Hepatocyte (in vitro differentiated cells): Measurements from ENCODE around the gene RASGRF1. TPM values are rescaled to one million over a fixed set of nuclear protein-coding genes. Genes with fewer than 3 reads are reported as not detected.

Experiments
- DNase-seq: peaks from one replicate; pipeline ENCODE4 v3.0.0-alpha.2; 2016; ENCODE audit warnings: low spot score
- H2AFZ ChIP-seq: fragments of 200-600 bp; sonication (generic); 2 replicates; pipeline ENCODE4 v1.6.0; 2016; ENCODE audit warnings: antibody characterized with exemption, mild to moderate bottlenecking
- H3K27ac ChIP-seq: fragments of 200-600 bp; sonication (generic); 2 replicates; pipeline ENCODE4 v1.5.1; 2016; ENCODE audit warnings: mild to moderate bottlenecking
- H3K27me3 ChIP-seq: fragments of 200-600 bp; sonication (generic); 2 replicates; pipeline ENCODE4 v1.6.1; 2016
- H3K36me3 ChIP-seq: fragments of 200-600 bp; sonication (generic); replicated peaks from 2 replicates; pipeline ENCODE4 v1.5.1; 2016; ENCODE audit warnings: low read depth; ENCODE audit not compliant: insufficient read depth
- H3K4me1 ChIP-seq: fragments of 200-600 bp; sonication (generic); 2 replicates; pipeline ENCODE4 v1.5.1; 2016; ENCODE audit warnings: mild to moderate bottlenecking, moderate library complexity; ENCODE audit not compliant: insufficient read depth
- H3K4me2 ChIP-seq: fragments of 200-600 bp; sonication (generic); 2 replicates; pipeline ENCODE4 v1.6.0; 2016
- H3K4me3 ChIP-seq: fragments of 200-600 bp; sonication (generic); 2 replicates; pipeline ENCODE4 v1.5.1; 2016; ENCODE audit warnings: mild to moderate bottlenecking
- H3K79me2 ChIP-seq: fragments of 200-600 bp; sonication (generic); 2 replicates; pipeline ENCODE4 v1.6.0; 2017; ENCODE audit warnings: mild to moderate bottlenecking
- H3K9me2 ChIP-seq: fragments of 200-600 bp; sonication (generic); replicated peaks from 2 replicates; pipeline ENCODE4 v1.6.0; 2017; ENCODE audit warnings: mild to moderate bottlenecking; ENCODE audit not compliant: insufficient read depth
- H3K9me3 ChIP-seq: fragments of 200-600 bp; sonication (generic); 2 replicates; pipeline ENCODE4 v1.5.1; 2016; ENCODE audit warnings: low read depth, mild to moderate bottlenecking
- H4K20me1 ChIP-seq: fragments of 200-600 bp; sonication (generic); 2 replicates; pipeline ENCODE4 v1.6.0; 2016; ENCODE audit warnings: mild to moderate bottlenecking; ENCODE audit not compliant: insufficient read depth, poor library complexity, severe bottlenecking
- CTCF ChIP-seq: fragments of 200-600 bp; sonication (generic); IDR thresholded peaks from 2 replicates; pipeline ENCODE4 v1.5.1; 2016; ENCODE audit warnings: antibody characterized with exemption, mild to moderate bottlenecking; ENCODE audit not compliant: poor library complexity
- EZH2 ChIP-seq: fragments of 200-600 bp; sonication (generic); IDR thresholded peaks from 2 replicates; pipeline ENCODE4 v1.6.1; 2016; ENCODE audit warnings: antibody characterized with exemption, mild to moderate bottlenecking, borderline replicate concordance
- EZH2phosphoT487 ChIP-seq: fragments of 200-600 bp; sonication (generic); IDR thresholded peaks from one replicate; pipeline ENCODE4 v1.6.1; 2018; ENCODE audit warnings: antibody characterized with exemption, mild to moderate bottlenecking, low read depth, moderate library complexity; ENCODE audit not compliant: unreplicated experiment, severe bottlenecking
- WGBS: methylation state at CpG from one replicate; pipeline ENCODE4 v1.1.6; 2016; ENCODE audit warnings: low lambda C conversion rate; ENCODE audit errors: missing lambda C conversion rate; 5-methylcytosine and 5-hydroxymethylcytosine counted together
- polyA plus RNA-seq: library from polyadenylated mRNA; unstranded; fragments of >200 nt; fragmentation: Nextera tagmentation; extraction: Ambion mirVana; gene quantifications from 2 replicates; pipeline ENCODE4 v1.2.1, GENCODE V29; 2016
- total RNA-seq: library from RNA; depleted of rRNA; stranded (reverse); fragments of >200 nt; gene quantifications from 2 replicates; pipeline ENCODE4 v1.2.3, GENCODE V29; 2014

The RASGRF1 gene
- total and polyA plus RNA-seq, 2 experiments from 2014 or later: 0.52 to 1.5 TPM

DNA sequence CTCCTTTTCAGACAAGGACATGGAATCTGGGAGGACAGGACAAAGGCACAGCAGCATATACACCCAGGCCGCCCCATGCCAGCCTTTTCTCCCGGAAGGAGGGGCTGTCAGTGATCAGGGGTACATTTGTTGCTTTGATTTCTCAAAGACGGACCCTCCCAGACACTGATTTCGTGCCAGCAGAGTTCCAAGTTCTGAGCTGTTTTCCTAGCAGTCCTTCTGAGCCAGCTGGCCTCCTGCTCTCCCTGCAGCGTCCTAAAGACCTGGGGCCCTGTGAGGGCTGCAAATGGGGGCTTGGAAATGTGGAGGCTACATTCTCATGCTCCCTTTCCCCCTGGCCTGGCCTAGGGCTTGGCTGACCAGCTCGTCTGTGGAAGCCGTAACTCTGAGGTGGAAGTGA, 168.1 kb downstream of the RASGRF1 start:
- peaks cover 2% of the 10 kb centered on the region for H3K79me2 ChIP-seq
- peak overlapping the region; percentile 20 for H3K4me2 ChIP-seq
- no peaks in the 10 kb centered on the region for H3K9me3 ChIP-seq
- peaks cover 9% of the 10 kb centered on the region for H3K4me1 ChIP-seq
- peak overlapping the region; percentile 88 for H3K27ac ChIP-seq
- 68% methylated on average over 7 of the region's 7 CpGs for WGBS
- no peaks in the 10 kb centered on the region for H3K36me3 ChIP-seq
- no peaks in the 10 kb centered on the region for H3K27me3 ChIP-seq
- DNase-seq: no peak
- H3K9me2 ChIP-seq: no peaks in the 10 kb centered on the region
- no peak for TF ChIP-seq CTCF
- no peak for TF ChIP-seq EZH2
- TF ChIP-seq EZH2phosphoT487: no peak
- no peak overlapping the region for H2AFZ ChIP-seq
- H4K20me1 ChIP-seq: no peaks in the 10 kb centered on the region
- no peak overlapping the region for H3K4me3 ChIP-seq

DNA sequence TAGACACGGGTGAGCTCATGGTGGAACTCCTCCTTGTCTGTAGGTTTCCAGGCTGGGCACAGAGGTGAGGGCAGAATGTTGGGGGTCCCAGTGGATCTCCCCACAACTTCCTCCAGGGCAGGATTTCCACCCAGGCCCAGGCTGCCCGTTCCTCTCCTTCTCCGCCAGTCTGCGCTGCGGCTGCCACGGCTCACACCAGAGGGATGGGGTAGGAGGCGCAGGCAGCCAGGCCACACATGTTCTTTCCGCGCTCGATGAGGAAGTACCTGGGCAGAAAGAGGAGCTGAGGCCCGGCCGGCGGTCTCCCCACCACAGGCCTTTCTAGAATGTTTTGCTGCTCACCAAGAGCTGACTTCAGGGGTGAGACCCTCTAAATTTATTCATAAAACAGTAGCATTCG, 168.6 kb downstream of the RASGRF1 start:
- TF ChIP-seq EZH2phosphoT487: no peak
- TF ChIP-seq EZH2: no peak
- no peak for TF ChIP-seq CTCF
- Histone ChIP-seq H4K20me1 (no peaks in the 10 kb centered on the region), H3K4me1 (peaks cover 13% of the 10 kb centered on the region), H3K9me2 (no peaks in the 10 kb centered on the region), H3K4me2 (no peak overlapping the region), H3K27ac (peak overlapping the region; percentile 88), H3K27me3 (no peaks in the 10 kb centered on the region), H3K4me3 (no peak overlapping the region), H3K9me3 (no peaks in the 10 kb centered on the region), H3K36me3 (no peaks in the 10 kb centered on the region), H3K79me2 (peaks cover 2% of the 10 kb centered on the region), H2AFZ (no peak overlapping the region)
- WGBS: over 99% methylated on average over 14 of the region's 14 CpGs
- no peak for DNase-seq

GRCh38 chr15:78921517-78921916, 169.1 kb downstream of the RASGRF1 start:
- TF ChIP-seq EZH2 (no peak), EZH2phosphoT487 (no peak), CTCF (no peak)
- H3K27ac ChIP-seq: peak overlapping the region; percentile 88

GRCh38 chr15:78917888-78918287, 172.7 kb downstream of the RASGRF1 start:
- TF ChIP-seq CTCF (no peak), EZH2phosphoT487 (no peak), EZH2 (no peak)
- peaks cover 13% of the 10 kb centered on the region for H3K4me1 ChIP-seq
- no peaks in the 10 kb centered on the region for H3K9me3 ChIP-seq
- WGBS: 89% methylated on average over 2 of the region's 4 CpGs
- H3K36me3 ChIP-seq: no peaks in the 10 kb centered on the region
- H2AFZ ChIP-seq: no peak overlapping the region
- peaks cover 12% of the 10 kb centered on the region for H3K79me2 ChIP-seq
- no peak overlapping the region for H3K4me3 ChIP-seq
- no peaks in the 10 kb centered on the region for H4K20me1 ChIP-seq
- H3K27me3 ChIP-seq: no peaks in the 10 kb centered on the region
- no peak overlapping the region for H3K4me2 ChIP-seq
- H3K9me2 ChIP-seq: no peaks in the 10 kb centered on the region
- H3K27ac ChIP-seq: peak overlapping the region; percentile 19
- no peak for DNase-seq

More at GRCh38 chr15:78921517-78921916, 169.1 kb downstream of the RASGRF1 start:
- Histone ChIP-seq H3K79me2 (peaks cover 2% of the 10 kb centered on the region), H3K4me2 (no peak overlapping the region), H3K27me3 (no peaks in the 10 kb centered on the region), H3K9me2 (no peaks in the 10 kb centered on the region), H3K4me3 (no peak overlapping the region), H2AFZ (no peak overlapping the region), H3K9me3 (no peaks in the 10 kb centered on the region), H3K36me3 (no peaks in the 10 kb centered on the region), H4K20me1 (no peaks in the 10 kb centered on the region), H3K4me1 (peaks cover 13% of the 10 kb centered on the region)
- DNase-seq: no peak
- WGBS: 88% methylated on average over 5 of the region's 6 CpGs
